K562 (cell line): ENCODE results near the gene MAML3. TPM values are rescaled to one million over a fixed set of nuclear protein-coding genes. Genes with fewer than 3 reads are reported as not detected.

Experiments used
- ATAC-seq: fragments of 200-7000 bp; cut with Tn5 transposase; 3 replicates; pipeline ENCODE4 v1.9.1; 2020; ENCODE audit warnings: moderate library complexity
- BruUV-seq: library from RNA; stranded (reverse); fragments of 400-500 nt; replicated peaks from 2 replicates; lab custom pipeline; 2021; lab: Mats Ljungman, UMichigan
- CTCF ChIA-PET: fragments of 300-600 bp; formaldehyde crosslinking; extraction: SDS; loops from one replicate; lab custom pipeline; 2021; ENCODE audit warnings: low intra/inter-chr PET ratio; lab: Yijun Ruan, JAX
- POLR2A ChIA-PET: fragments of 300-600, 350-650 bp; sonication (Branson Sonifier 250); formaldehyde crosslinking; extraction: SDS; loops from one replicate; lab custom pipeline; 2021; ENCODE audit warnings: antibody characterized with exemption, inconsistent platforms; lab: Yijun Ruan, JAX
- DNase-seq, 4 experiments: peaks; one replicate each; pipeline versions ENCODE4 v3.0.0 to v3.0.0-alpha.2; 2011 to 2018; ENCODE audit warnings: low spot score in 3 of 4, mixed read lengths in 3 of 4; ENCODE audit errors: extremely low read depth in 1 of 4
- FAIRE-seq: peaks from 2 replicates; lab custom pipeline; 2011; peaks lifted over from hg19 to GRCh38; lab: Jason Lieb, UNC
- H2AFZ ChIP-seq: 2 replicates; pipeline ENCODE4 v1.6.0; 2011; ENCODE audit warnings: low read depth, low read length, control low read depth, inconsistent platforms
- H3K27ac ChIP-seq: fragments of 200-600 bp; 3 replicates; pipeline ENCODE4 v1.8.0; 2011; ENCODE audit warnings: low read depth, mild to moderate bottlenecking, control low read depth, inconsistent platforms, low read length, moderate library complexity, mixed read lengths; ENCODE audit errors: extremely low read depth
- H3K27me3 ChIP-seq, 2 experiments: fragments of 300-600 bp in 1 of 2; 2 replicates in 1 of 2; 3 replicates in 1 of 2; pipeline versions ENCODE4 v1.6.0 to v1.8.0; 2011; ENCODE audit warnings: inconsistent platforms in 2 of 2, low read length in 2 of 2, mild to moderate bottlenecking in 1 of 2, mixed read lengths in 1 of 2, moderate library complexity in 1 of 2; ENCODE audit not compliant: control insufficient read depth in 2 of 2, insufficient read depth in 2 of 2
- H3K36me3 ChIP-seq: fragments of 300-600 bp; 3 replicates; pipeline ENCODE4 v1.8.0; 2011; ENCODE audit warnings: mild to moderate bottlenecking, low read length, inconsistent platforms; ENCODE audit not compliant: control insufficient read depth, insufficient read depth
- H3K4me1 ChIP-seq, 2 experiments: fragments of 200-600 bp in 1 of 2; replicated peaks in 1 of 2; 2 replicates in 1 of 2; 3 replicates in 1 of 2; pipeline versions ENCODE4 v1.5.1 to v1.8.0; 2011; ENCODE audit warnings: inconsistent platforms in 2 of 2, low read length in 2 of 2, mild to moderate bottlenecking in 1 of 2, mixed read lengths in 1 of 2, moderate library complexity in 1 of 2; ENCODE audit not compliant: control insufficient read depth in 2 of 2, insufficient read depth in 2 of 2
- H3K4me2 ChIP-seq: 2 replicates; pipeline ENCODE4 v1.6.1; 2011; ENCODE audit warnings: low read length, control low read depth, inconsistent platforms, mixed read lengths; ENCODE audit not compliant: insufficient read depth
- H3K4me3 ChIP-seq: fragments of 200-600 bp; sonication (generic), shearing (Covaris generic); 2 replicates; pipeline ENCODE4 v1.5.1; 2016; ENCODE audit warnings: control low read depth, inconsistent platforms
- H3K79me2 ChIP-seq: fragments of 200-600 bp; 3 replicates; pipeline ENCODE4 v1.8.0; 2011; ENCODE audit warnings: low read length, inconsistent platforms; ENCODE audit not compliant: control insufficient read depth, insufficient read depth
- H3K9ac ChIP-seq, 2 experiments: 2 replicates each; pipeline versions ENCODE4 v1.6.0 to v1.6.1; 2011; ENCODE audit warnings: low read depth in 2 of 2, low read length in 2 of 2, control low read depth in 1 of 2, inconsistent platforms in 1 of 2, mild to moderate bottlenecking in 1 of 2, mixed read lengths in 1 of 2; ENCODE audit not compliant: insufficient read depth in 1 of 2
- H3K9me1 ChIP-seq: one replicate; pipeline ENCODE4 v1.6.0; 2011; ENCODE audit warnings: inconsistent platforms, mild to moderate bottlenecking, low read length, moderate library complexity; ENCODE audit not compliant: control insufficient read depth, insufficient read depth
- H3K9me3 ChIP-seq: replicated peaks from 2 replicates; pipeline ENCODE4 v1.5.1; 2011; ENCODE audit warnings: low read depth, low read length, inconsistent platforms; ENCODE audit not compliant: control insufficient read depth, insufficient read depth
- H4K20me1 ChIP-seq: replicated peaks from 2 replicates; pipeline ENCODE4 v1.6.1; 2011; ENCODE audit warnings: low read length, inconsistent platforms, mixed read lengths; ENCODE audit not compliant: control insufficient read depth, insufficient read depth
- HLTF ChIP-seq: fragments of 450-650 bp; IDR thresholded peaks from 2 replicates; pipeline ENCODE4 v1.6.1; 2016
- NR2F6 ChIP-seq: fragments of 450-650 bp; formaldehyde crosslinking; IDR thresholded peaks from 2 replicates; pipeline ENCODE4 v1.4.0; 2020; ENCODE audit warnings: mild to moderate bottlenecking
- RHOXF2B ChIP-seq: fragments of 250-450 bp; sonication (Bioruptor Pico); conservative IDR thresholded peaks from 2 replicates; pipeline ENCODE4 v1.5.1; 2021
- ZNF23 ChIP-seq: fragments of 250-450 bp; sonication (Bioruptor Pico); IDR thresholded peaks from 2 replicates; pipeline ENCODE4 v1.4.0; 2020; ENCODE audit warnings: mild to moderate bottlenecking
- ZNF76 ChIP-seq: fragments of 250-450 bp; sonication (Bioruptor Pico); IDR thresholded peaks from 2 replicates; pipeline ENCODE4 v1.4.0; 2020; ENCODE audit warnings: mild to moderate bottlenecking, moderate library complexity, borderline replicate concordance
- WGBS: fragments of 100-300 bp; shearing (Covaris generic); methylation state at CpG from one replicate; pipeline ENCODE4 v1.1.6; 2016; ENCODE audit warnings: low coverage, mixed read lengths; ENCODE audit not compliant: insufficient coverage; ENCODE audit errors: missing lambda C conversion rate; 5-methylcytosine and 5-hydroxymethylcytosine counted together
- in situ Hi-C: fragments of 300-500 bp; cut with MboI; formaldehyde crosslinking; loops from 4 replicates; pipeline ENCODE4 v1.15.0; 2018; ENCODE audit warnings: inconsistent platforms, mixed read lengths
- intact Hi-C: fragments of 100-400 bp; cut with micrococcal nuclease; formaldehyde crosslinking; loops from 2 replicates; pipeline ENCODE4 v1.14.2; 2022
- polyA plus RNA-seq, 8 experiments: library from polyadenylated mRNA; depleted of rRNA in 4 of 8; stranded (reverse) in 5 of 8; unstranded in 3 of 8; fragments of >200 nt; fragmentation: Nextera tagmentation in 2 of 8; fragmentation: Illumina TruSeq in 1 of 8; extraction: Ambion mirVana in 2 of 8; extraction: Trizol in 1 of 8; gene quantifications; 2 replicates each; pipeline versions ENCODE4 v1.2.1 to v1.2.3, GENCODE V29; 2011 to 2014; ENCODE audit warnings: inconsistent platforms in 1 of 8, missing spikeins in 1 of 8
- total RNA-seq, 7 experiments: library from RNA; depleted of rRNA in 6 of 7; stranded (reverse); fragments of >200 nt in 6 of 7; fragmentation: Illumina TruSeq in 2 of 7; extraction: Trizol in 2 of 7; gene quantifications; 2 replicates each; pipeline versions ENCODE4 v1.2.1 to v1.2.3, GENCODE V29; 2011 to 2021; ENCODE audit warnings: low replicate concordance in 1 of 7
- TF ChIP-seq, protein P1 (sequence below): fragments of 450-650 bp; IDR thresholded peaks from 2 replicates; pipeline ENCODE4 v1.6.1; 2018; ENCODE audit not compliant: partially characterized antibody
- TF ChIP-seq, protein P2 (sequence below): fragments of 250-450 bp; sonication (Bioruptor Pico); IDR thresholded peaks from 2 replicates; pipeline ENCODE4 v1.5.0; 2021
- TF ChIP-seq, protein P3 (sequence below), 3 experiments: fragments of 200-800 bp in 1 of 3; fragments of 250-450 bp in 1 of 3; fragments of 450-650 bp in 1 of 3; sonication (Bioruptor Pico) in 1 of 3; sonication (Bioruptor generic) in 1 of 3; formaldehyde crosslinking in 1 of 3; IDR thresholded peaks; 2 replicates each; pipeline versions ENCODE4 v1.6.1 to v1.8.0; 2016 to 2022; ENCODE audit warnings: mild to moderate bottlenecking in 2 of 3, missing genetic modification characterization in 2 of 3, missing compliant biosample characterization in 1 of 3, moderate library complexity in 1 of 3

Gene MAML3
- total and polyA plus RNA-seq, 9 of the 15 experiments (the other 6 are each of a cell fraction or from before 2014, with no cell fraction given) = 0.01 to 0.55 (median 0.25) TPM

DNA sequence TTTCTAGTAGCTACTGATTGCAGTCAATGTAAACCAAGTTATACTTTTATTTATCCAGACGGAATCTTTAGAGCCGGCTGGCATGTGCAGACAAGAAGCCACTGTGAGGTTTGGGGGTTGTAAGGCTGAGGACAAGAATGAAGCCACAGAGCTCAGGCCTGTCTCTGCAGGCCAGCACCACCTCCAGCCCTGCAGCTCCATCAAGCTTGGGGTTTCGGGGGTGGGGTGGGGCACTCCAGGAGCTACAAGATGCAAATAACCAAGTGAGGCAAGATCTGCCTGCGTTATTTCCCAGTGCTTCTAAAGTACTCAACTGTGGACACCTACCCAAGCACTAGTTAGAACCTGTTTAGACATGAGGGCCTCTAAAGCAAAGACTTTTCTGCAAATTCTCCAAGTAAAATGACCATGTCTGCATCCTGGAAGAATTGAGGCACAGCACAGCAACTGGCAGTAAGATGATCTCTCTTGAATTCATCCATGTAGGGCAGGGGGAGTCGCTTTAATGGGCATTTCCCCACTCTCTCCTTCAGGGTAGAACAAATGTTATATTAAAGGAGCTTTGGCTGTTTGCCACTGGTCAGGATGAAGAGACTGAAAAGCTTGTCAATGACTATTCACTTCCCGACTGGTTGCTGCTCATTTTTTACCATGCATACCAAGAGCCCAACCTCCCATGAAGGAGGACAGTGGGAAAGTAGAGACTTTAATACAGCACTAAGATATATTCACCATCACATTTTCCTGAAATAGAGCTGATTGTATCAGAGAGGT is 265.8 kb downstream of the MAML3 start:
- Histone ChIP-seq H3K27me3 (peaks cover 11 to 14% of the 10 kb centered on the region in 2 experiments), H3K9me3 (no peaks in the 10 kb centered on the region), H3K4me1 (no peaks in the 10 kb centered on the region), H3K9ac (no peak overlapping the region), H3K27ac (no peak overlapping the region), H2AFZ (no peak overlapping the region), H3K79me2 (no peaks in the 10 kb centered on the region), H3K4me2 (no peak overlapping the region), H4K20me1 (no peaks in the 10 kb centered on the region), H3K36me3 (no peaks in the 10 kb centered on the region), H3K9me1 (no peaks in the 10 kb centered on the region), H3K4me3 (no peak overlapping the region)
- ATAC-seq (no peak), DNase-seq (no peak), FAIRE-seq (no peak)
- intact Hi-C loops = no loop called here
- ChIA-PET POLR2A (no interaction called here), CTCF (no interaction called here)
- in situ Hi-C loops = no loop called here
- no TSS peak for BruUV-seq
- no peak for TF ChIP-seq RHOXF2B (CRISPR knock-in tag)
- TF ChIP-seq HLTF = no peak
- TF ChIP-seq, protein P1, sequence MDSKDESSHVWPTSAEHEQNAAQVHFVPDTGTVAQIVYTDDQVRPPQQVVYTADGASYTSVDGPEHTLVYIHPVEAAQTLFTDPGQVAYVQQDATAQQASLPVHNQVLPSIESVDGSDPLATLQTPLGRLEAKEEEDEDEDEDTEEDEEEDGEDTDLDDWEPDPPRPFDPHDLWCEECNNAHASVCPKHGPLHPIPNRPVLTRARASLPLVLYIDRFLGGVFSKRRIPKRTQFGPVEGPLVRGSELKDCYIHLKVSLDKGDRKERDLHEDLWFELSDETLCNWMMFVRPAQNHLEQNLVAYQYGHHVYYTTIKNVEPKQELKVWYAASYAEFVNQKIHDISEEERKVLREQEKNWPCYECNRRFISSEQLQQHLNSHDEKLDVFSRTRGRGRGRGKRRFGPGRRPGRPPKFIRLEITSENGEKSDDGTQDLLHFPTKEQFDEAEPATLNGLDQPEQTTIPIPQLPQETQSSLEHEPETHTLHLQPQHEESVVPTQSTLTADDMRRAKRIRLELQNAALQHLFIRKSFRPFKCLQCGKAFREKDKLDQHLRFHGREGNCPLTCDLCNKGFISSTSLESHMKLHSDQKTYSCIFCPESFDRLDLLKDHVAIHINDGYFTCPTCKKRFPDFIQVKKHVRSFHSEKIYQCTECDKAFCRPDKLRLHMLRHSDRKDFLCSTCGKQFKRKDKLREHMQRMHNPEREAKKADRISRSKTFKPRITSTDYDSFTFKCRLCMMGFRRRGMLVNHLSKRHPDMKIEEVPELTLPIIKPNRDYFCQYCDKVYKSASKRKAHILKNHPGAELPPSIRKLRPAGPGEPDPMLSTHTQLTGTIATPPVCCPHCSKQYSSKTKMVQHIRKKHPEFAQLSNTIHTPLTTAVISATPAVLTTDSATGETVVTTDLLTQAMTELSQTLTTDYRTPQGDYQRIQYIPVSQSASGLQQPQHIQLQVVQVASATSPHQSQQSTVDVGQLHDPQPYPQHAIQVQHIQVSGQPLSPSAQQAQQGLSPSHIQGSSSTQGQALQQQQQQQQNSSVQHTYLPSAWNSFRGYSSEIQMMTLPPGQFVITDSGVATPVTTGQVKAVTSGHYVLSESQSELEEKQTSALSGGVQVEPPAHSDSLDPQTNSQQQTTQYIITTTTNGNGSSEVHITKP = no peak
- TF ChIP-seq, protein P2, sequence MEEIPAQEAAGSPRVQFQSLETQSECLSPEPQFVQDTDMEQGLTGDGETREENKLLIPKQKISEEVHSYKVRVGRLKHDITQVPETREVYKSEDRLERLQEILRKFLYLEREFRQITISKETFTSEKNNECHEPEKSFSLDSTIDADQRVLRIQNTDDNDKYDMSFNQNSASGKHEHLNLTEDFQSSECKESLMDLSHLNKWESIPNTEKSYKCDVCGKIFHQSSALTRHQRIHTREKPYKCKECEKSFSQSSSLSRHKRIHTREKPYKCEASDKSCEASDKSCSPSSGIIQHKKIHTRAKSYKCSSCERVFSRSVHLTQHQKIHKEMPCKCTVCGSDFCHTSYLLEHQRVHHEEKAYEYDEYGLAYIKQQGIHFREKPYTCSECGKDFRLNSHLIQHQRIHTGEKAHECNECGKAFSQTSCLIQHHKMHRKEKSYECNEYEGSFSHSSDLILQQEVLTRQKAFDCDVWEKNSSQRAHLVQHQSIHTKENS = no peak
- TF ChIP-seq, protein P3, sequence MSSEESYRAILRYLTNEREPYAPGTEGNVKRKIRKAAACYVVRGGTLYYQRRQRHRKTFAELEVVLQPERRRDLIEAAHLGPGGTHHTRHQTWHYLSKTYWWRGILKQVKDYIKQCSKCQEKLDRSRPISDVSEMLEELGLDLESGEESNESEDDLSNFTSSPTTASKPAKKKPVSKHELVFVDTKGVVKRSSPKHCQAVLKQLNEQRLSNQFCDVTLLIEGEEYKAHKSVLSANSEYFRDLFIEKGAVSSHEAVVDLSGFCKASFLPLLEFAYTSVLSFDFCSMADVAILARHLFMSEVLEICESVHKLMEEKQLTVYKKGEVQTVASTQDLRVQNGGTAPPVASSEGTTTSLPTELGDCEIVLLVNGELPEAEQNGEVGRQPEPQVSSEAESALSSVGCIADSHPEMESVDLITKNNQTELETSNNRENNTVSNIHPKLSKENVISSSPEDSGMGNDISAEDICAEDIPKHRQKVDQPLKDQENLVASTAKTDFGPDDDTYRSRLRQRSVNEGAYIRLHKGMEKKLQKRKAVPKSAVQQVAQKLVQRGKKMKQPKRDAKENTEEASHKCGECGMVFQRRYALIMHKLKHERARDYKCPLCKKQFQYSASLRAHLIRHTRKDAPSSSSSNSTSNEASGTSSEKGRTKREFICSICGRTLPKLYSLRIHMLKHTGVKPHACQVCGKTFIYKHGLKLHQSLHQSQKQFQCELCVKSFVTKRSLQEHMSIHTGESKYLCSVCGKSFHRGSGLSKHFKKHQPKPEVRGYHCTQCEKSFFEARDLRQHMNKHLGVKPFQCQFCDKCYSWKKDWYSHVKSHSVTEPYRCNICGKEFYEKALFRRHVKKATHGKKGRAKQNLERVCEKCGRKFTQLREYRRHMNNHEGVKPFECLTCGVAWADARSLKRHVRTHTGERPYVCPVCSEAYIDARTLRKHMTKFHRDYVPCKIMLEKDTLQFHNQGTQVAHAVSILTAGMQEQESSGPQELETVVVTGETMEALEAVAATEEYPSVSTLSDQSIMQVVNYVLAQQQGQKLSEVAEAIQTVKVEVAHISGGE (CRISPR knock-in tag; IDR thresholded peaks at IDR 0.05) = no peak
- no peak for TF ChIP-seq ZNF23 (CRISPR knock-in tag)
- TF ChIP-seq ZNF76 (CRISPR knock-in tag) = no peak
- no peak for TF ChIP-seq NR2F6 (CRISPR knock-in tag)
- 2% methylated on average over 6 of the region's 6 CpGs for WGBS
